Small intestine (tissue), 16 donors: ENCODE results near the gene NUAK2. TPM values are rescaled to one million over a fixed set of nuclear protein-coding genes. Genes with fewer than 3 reads are reported as not detected.
"Not testable (repeated sequence)": the region's sequence is repeated elsewhere in the genome, so short reads cannot be mapped to it uniquely, and the experiment has no call there.

Experiments used
- DNase-seq, 2 donors: peaks; one replicate each; pipeline versions ENCODE4 v3.0.0 to v3.0.0-alpha.2; 2013
- FAIRE-seq: peaks from 2 replicates; lab custom pipeline; 2012; peaks lifted over from hg19 to GRCh38; lab: Jason Lieb, UNC
- H3K27ac ChIP-seq, 3 donors: one replicate each; pipeline ENCODE4 v1.5.1; 2013; ENCODE audit warnings: low read length in 2 of 3, mild to moderate bottlenecking in 2 of 3, control low read depth in 1 of 3, inconsistent platforms in 1 of 3, low read depth in 1 of 3, moderate library complexity in 1 of 3
- H3K27me3 ChIP-seq, 3 donors: one replicate each; pipeline ENCODE4 v1.6.1; 2013; ENCODE audit warnings: low read length in 3 of 3, inconsistent platforms in 1 of 3; ENCODE audit not compliant: control insufficient read depth in 3 of 3, insufficient read depth in 3 of 3
- H3K36me3 ChIP-seq, 3 donors: one replicate each; pipeline ENCODE4 v1.6.1; 2013; ENCODE audit warnings: low read length in 3 of 3, inconsistent platforms in 1 of 3, low read depth in 1 of 3, mild to moderate bottlenecking in 1 of 3, moderate library complexity in 1 of 3; ENCODE audit not compliant: control insufficient read depth in 3 of 3, insufficient read depth in 2 of 3
- H3K4me1 ChIP-seq, 3 donors: one replicate each; pipeline ENCODE4 v1.6.1; 2013; ENCODE audit warnings: low read length in 2 of 3, inconsistent platforms in 1 of 3, low read depth in 1 of 3, mild to moderate bottlenecking in 1 of 3, moderate library complexity in 1 of 3; ENCODE audit not compliant: control insufficient read depth in 3 of 3, insufficient read depth in 2 of 3
- H3K4me3 ChIP-seq, 3 donors: one replicate each; pipeline ENCODE4 v1.5.1; 2013; ENCODE audit warnings: low read length in 3 of 3, control low read depth in 1 of 3, inconsistent platforms in 1 of 3, low read depth in 1 of 3, mild to moderate bottlenecking in 1 of 3, moderate library complexity in 1 of 3
- H3K9me3 ChIP-seq, 2 donors: one replicate each; pipeline ENCODE4 v1.6.1; 2013; ENCODE audit warnings: low read depth in 1 of 2, low read length in 1 of 2; ENCODE audit not compliant: control insufficient read depth in 2 of 2, insufficient read depth in 1 of 2
- WGBS, 3 donors: extraction: QIAGEN DNeasy Blood & Tissue Kit; methylation state at CpG; one replicate each; pipeline ENCODE4 v1.1.7; 2013; 5-methylcytosine and 5-hydroxymethylcytosine counted together
- long read RNA-seq, 10 donors: transcript quantifications; one replicate each; lab custom pipeline, GENCODE V29; 2026
- polyA plus RNA-seq, 4 donors: library from polyadenylated mRNA; stranded (reverse) in 3 of 4; unstranded in 1 of 4; fragments of 200-250 nt in 3 of 4; fragments of 120-200 nt in 1 of 4; gene quantifications; one replicate each; pipeline versions ENCODE4 v1.2.1 to v1.2.3, GENCODE V29; 2013
- donor health status: healthy with polysubstance abuse.
- donor health status: control.
- donor health status: control.
- donor health status: Bipolar disorder and iron deficiency.
- donor health status: healthy.

Gene NUAK2
- polyA plus RNA-seq, result 10 to 100 TPM in 2 of 4 donors, 1 to 10 TPM in 2; 8.5 to 16.2 (median 10.2) TPM
- long read RNA-seq, donor 1, result 0 reads
- long read RNA-seq, donor 2, partial matches to known transcripts, result 0 of 1 reads
- long read RNA-seq, donor 2, other reads (novel, unspliced or antisense), result 0 of 1 reads
- long read RNA-seq, donor 3, partial matches to known transcripts, result 0 of 2 reads
- long read RNA-seq, donor 3, other reads (novel, unspliced or antisense), result 0 of 2 reads
- long read RNA-seq, donor 4, result 0 reads
- long read RNA-seq, donor 5, partial matches to known transcripts, result 0 of 1 reads
- long read RNA-seq, donor 5, other reads (novel, unspliced or antisense), result 0 of 1 reads
- long read RNA-seq, donor 6, result 0 reads
- long read RNA-seq, donor 7, result 0 reads
- long read RNA-seq, donor 8, result 0 reads
- long read RNA-seq, donor 9, result 0 reads
- long read RNA-seq, donor 10, partial matches to known transcripts, result 0 of 2 reads
- long read RNA-seq, donor 10, other reads (novel, unspliced or antisense), result 0 of 2 reads

DNA sequence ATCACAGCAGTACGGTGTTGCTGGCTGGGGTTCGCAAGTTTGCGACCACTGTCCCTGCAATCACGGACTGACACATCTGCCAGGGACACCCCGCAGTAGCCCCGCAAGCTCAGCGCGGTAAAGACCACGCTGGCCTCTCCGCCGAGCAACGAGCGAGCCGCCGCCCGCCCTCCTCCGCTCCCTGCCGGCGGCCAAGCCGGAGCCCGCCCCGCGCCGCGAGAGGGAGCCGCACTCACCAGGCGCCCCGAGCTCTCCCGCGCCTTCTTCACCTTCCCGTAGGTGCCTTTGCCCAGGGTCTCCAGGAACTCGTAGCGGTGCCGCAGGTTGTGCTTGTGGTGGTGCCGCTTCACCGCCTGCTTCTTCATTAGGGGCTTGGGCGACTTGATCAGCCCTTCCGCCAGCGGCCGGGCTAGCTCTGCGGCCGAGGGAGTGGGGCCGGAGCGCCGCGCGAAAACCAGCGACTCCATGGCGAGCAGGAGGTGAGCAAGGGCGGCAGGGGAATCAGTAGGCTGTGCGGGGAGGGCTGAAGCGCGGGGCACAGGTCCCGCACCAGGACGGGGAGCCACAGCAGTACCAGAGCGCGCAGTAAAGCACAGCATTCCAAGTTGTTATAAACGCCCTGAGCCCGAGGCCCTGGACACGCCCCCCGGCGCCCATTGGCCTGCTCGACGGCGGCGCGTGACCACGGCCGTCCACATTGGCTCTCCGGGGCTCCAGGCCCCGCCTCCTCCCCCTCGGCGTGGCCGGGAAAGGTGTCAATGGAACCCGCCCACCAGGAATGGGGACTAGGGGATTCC lies at the start of gene NUAK2:
Gene NUAK2, minus strand, starts transcription at position 584 of the 797 bp plus-strand sequence. Its CDS starts 117 bp downstream, at position 467.
- Histone ChIP-seq H3K4me3 (peak within 1 kb of the TSS; percentile 85 to 95 (median 88)), H3K9me3 (no peaks in the 10 kb centered on the region), H3K36me3 (peaks cover 0 to 8% (median 0%) of the 10 kb centered on the region in 3 donors), H3K4me1 (peaks cover 0 to 53% (median 28%) of the 10 kb centered on the region in 3 donors), H3K27me3 (no peaks in the 10 kb centered on the region), H3K27ac (peak within 1 kb of the TSS; percentile 84 to 91 (median 86))
- FAIRE-seq (no peak), DNase-seq (peak; percentile 95 to 96)
- WGBS, 3 donors, result 0 to 1% (median 1%) methylated on average over 73 to 75 of the region's 75 CpGs

DNA sequence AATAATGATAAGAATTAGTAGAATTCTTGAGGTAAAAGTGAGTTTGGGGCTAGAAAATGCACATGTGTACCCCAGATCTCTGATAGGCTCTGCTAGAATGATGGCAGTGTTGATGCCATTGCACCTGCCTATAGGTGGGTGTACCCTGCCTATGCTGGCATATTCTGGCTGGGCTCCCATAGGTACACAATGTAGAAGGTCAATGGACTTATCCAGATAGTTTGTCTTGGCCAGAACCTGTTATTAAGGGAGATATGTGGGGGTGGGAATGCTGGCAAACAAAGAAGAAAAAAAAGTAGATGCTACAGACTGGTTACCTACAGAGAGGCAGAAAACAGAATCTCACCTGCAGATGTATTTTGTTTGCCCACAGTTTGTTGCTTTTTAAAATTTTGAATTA lies 49.2 kb upstream of the NUAK2 start:
- no peak overlapping the region for H3K27ac ChIP-seq
- H3K4me3 ChIP-seq, result no peak overlapping the region
- no peaks in the 10 kb centered on the region for H3K9me3 ChIP-seq
- FAIRE-seq (no peak), DNase-seq (peak in 1 of 2 donors; percentile 58)
- no peaks in the 10 kb centered on the region for H3K36me3 ChIP-seq
- no peaks in the 10 kb centered on the region for H3K4me1 ChIP-seq
- no peaks in the 10 kb centered on the region for H3K27me3 ChIP-seq

DNA sequence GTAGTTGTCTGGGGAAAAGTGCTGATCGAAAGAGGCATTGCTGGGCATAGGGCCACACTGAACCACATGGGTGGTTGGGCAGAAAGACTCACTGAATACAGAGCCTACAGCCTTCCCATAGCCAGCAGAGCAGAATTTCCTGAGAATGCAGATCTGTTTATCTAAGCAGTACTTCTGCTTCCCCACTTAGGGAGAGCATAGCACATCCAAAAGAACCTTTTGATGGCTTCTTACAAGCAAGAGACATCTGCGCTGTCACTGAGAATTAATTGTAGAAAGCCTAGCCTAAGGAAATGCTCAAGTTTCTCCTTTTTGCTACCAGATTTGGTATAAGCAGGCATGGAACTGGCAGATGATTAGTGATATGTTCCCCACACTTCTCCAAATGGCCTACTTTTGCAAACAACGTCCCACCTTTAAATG lies 48.2 kb upstream of the NUAK2 start:
- no peaks in the 10 kb centered on the region for H3K4me1 ChIP-seq
- FAIRE-seq, result no peak
- 55 to 83% (median 61%) methylated on average over 3 of the region's 3 CpGs for WGBS, 3 donors

DNA sequence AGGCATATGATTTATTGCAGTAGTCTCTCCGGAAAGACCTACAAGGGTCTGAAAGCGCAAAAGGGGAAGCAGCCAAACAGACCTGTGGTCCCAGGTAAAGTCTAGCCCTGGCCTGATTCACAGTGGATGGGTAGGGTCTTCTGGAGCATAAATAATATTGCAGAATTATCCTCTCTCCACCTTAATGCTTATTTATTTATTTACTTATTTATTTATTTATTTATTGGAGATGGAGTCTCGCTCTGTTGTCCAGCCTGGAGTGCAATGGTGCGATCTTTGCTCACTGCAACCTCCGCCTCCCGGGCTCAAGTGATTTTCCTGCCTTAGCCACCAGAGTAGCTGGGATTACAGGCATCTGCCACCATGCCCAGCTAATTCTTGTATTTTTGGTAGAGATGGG lies 46.9 kb upstream of the NUAK2 start:
- Histone ChIP-seq H3K27ac (no peak overlapping the region), H3K36me3 (no peaks in the 10 kb centered on the region), H3K4me3 (no peak overlapping the region), H3K4me1 (no peaks in the 10 kb centered on the region), H3K27me3 (no peaks in the 10 kb centered on the region), H3K9me3 (no peaks in the 10 kb centered on the region)
- DNase-seq (no peak), FAIRE-seq (no peak)
- 92 to 94% (median 94%) methylated on average over 6 of the region's 6 CpGs for WGBS, 3 donors

More for the DNA sequence above, 48.2 kb upstream of the NUAK2 start:
- Histone ChIP-seq H3K4me3 (no peak overlapping the region), H3K36me3 (no peaks in the 10 kb centered on the region), H3K27me3 (no peaks in the 10 kb centered on the region), H3K27ac (no peak overlapping the region), H3K9me3 (no peaks in the 10 kb centered on the region)
- no peak for DNase-seq

DNA sequence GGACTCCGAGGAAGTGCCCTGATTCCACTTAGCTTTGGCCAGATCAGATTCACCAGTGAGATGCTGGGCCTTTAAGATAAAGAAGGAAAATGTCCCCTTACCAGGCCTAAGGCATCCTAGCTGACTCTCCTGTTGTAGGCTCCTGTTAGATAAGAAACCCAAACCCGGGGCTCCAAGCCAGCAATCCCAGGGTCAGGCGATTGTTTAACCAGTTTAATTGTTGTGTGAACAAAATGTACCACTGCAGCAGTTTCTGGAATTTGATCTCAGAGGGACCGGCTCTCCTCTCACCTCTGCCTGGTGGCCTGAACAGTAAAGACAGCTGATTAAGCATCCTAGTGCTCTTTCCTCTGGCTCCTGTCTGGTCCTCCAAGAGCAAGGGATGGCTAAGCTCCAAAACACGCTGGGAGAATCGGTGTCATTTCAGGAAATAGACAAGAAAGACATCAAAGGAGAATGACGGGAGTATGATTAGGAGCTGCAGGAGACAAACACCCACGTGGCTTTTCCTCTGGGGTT lies 44.5 kb upstream of the NUAK2 start:
- no peak overlapping the region for H3K4me3 ChIP-seq
- peaks cover 0 to 1% (median 0%) of the 10 kb centered on the region in 3 donors for H3K27me3 ChIP-seq
- no peaks in the 10 kb centered on the region for H3K36me3 ChIP-seq
- FAIRE-seq (no peak), DNase-seq (peak in 1 of 2 donors; percentile 67)
- H3K27ac ChIP-seq, result no peak overlapping the region
- WGBS, 3 donors, result 10 to 39% (median 14%) methylated on average over 8 of the region's 8 CpGs
- H3K4me1 ChIP-seq, result no peaks in the 10 kb centered on the region
- no peaks in the 10 kb centered on the region for H3K9me3 ChIP-seq

DNA sequence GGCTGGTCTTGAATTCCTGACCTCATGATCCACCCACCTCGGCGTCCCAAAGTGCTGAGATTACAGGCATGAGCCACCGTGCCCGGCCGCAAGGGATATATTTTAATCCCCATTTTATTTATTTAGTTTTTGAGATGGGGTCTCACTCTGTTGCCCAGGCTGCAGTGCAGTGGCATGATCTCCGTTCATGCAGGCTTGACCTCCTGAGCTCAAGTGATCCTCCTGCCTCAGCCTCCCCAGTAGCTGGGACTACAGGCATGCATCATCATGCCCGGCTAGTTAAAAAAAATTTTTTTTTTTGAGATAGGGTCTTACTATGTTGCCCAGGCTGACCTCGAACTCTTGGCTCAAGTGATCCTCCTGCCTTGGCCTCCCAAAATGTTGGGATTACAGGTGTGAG lies 43.5 kb upstream of the NUAK2 start:
- H3K27ac ChIP-seq, DNase-seq, H3K9me3 ChIP-seq, FAIRE-seq, H3K4me1 ChIP-seq, H3K4me3 ChIP-seq, H3K36me3 ChIP-seq, H3K27me3 ChIP-seq: not testable (repeated sequence)
- WGBS, 3 donors, result 82 to 87% (median 86%) methylated on average over 8 of the region's 8 CpGs

DNA sequence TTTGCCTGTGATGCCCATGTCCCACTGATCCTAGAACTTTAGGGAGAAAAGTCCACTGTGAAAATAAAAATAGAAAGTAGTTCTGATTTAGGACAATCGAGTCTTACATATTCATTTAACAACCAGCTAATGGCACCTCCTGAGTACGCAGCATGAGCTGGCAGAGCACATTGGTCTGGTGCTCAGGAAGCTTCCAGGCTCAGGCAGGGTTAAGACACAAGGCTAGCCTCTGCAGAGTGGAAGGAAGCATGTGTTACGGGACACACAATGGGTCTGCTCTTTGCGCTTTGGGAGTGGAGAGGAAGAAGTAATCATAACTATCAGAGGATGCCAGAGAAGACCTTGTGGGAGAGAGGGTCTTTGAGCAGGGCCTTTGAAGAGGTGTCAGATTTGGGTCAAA lies 39.3 kb upstream of the NUAK2 start:
- DNase-seq, result no peak
- H3K4me1 ChIP-seq, result peaks cover 0 to 2% (median 0%) of the 10 kb centered on the region in 3 donors
- H3K27me3 ChIP-seq, result peaks cover 0 to 4% (median 0%) of the 10 kb centered on the region in 3 donors
- no peak overlapping the region for H3K27ac ChIP-seq
- no peaks in the 10 kb centered on the region for H3K36me3 ChIP-seq
- no peak overlapping the region for H3K4me3 ChIP-seq
- WGBS, 3 donors, result 78 to 82% (median 80%) methylated on average over 4 of the region's 4 CpGs
- no peaks in the 10 kb centered on the region for H3K9me3 ChIP-seq
- no peak for FAIRE-seq
